Subcutaneous abdominal adipose tissue (tissue), 5 donors: ENCODE measurements around the gene ARMC10.

Experiments used
- H3K27ac ChIP-seq: one replicate; pipeline ENCODE4 v1.7.0; 2013; ENCODE audit warnings: low read depth, mild to moderate bottlenecking, inconsistent platforms, low read length, moderate library complexity
- H3K27me3 ChIP-seq, 5 donors: one replicate each; pipeline ENCODE4 v1.7.0; 2013; ENCODE audit warnings: low read length in 5 of 5, inconsistent platforms in 1 of 5; ENCODE audit not compliant: control insufficient read depth in 5 of 5, insufficient read depth in 4 of 5
- H3K36me3 ChIP-seq, 5 donors: one replicate each; pipeline ENCODE4 v1.7.0; 2013; ENCODE audit warnings: low read length in 5 of 5; ENCODE audit not compliant: control insufficient read depth in 5 of 5, insufficient read depth in 5 of 5
- H3K4me1 ChIP-seq, 5 donors: one replicate each; pipeline ENCODE4 v1.7.0; 2013; ENCODE audit warnings: low read length in 5 of 5, mild to moderate bottlenecking in 3 of 5, moderate library complexity in 1 of 5; ENCODE audit not compliant: control insufficient read depth in 5 of 5, insufficient read depth in 5 of 5
- H3K4me3 ChIP-seq, 5 donors: one replicate each; pipeline ENCODE4 v1.7.0; 2013; ENCODE audit warnings: low read length in 5 of 5, low read depth in 1 of 5
- H3K9ac ChIP-seq, 5 donors: one replicate each; pipeline ENCODE4 v1.7.0; 2013; ENCODE audit warnings: low read length in 5 of 5, mild to moderate bottlenecking in 4 of 5, moderate library complexity in 3 of 5
- H3K9me3 ChIP-seq, 5 donors: one replicate each; pipeline ENCODE4 v1.7.0; 2013; ENCODE audit warnings: low read length in 5 of 5; ENCODE audit not compliant: control insufficient read depth in 5 of 5
- donor health status: healthy.
- donor health status: healthy.
- donor health status: healthy.
- donor health status: healthy.
- donor health status: healthy.

The ARMC10 gene

DNA sequence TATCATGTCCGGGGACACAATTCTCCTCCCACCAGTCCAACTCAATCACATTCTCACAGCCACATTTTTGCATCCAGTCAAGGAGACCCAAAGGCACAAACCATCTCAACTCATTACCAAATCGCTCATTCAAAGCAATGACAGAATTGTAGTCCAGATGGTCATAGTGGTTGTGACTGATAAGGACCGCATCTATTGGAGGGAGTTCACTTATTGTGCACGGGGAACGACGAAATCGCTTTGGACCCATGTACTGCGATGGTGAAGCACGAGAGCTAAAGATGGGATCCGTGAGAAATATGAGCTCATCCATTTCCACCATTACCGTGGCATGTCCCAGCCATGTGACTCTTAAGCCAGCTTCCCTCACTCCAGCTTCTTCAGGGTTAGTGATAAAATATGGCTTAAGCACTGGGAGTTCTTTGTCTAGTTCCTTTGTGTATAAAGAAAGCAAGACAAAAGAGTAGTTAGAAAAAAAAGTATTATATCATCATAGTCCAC is 44.9 kb downstream of the ARMC10 start:
- Histone ChIP-seq H3K4me1 (no peaks in the 10 kb centered on the region), H3K36me3 (peaks cover 25 to 37% (median 31%) of the 10 kb centered on the region in 5 donors), H3K4me3 (no peak overlapping the region), H3K9me3 (no peaks in the 10 kb centered on the region), H3K27ac (no peak overlapping the region), H3K27me3 (no peaks in the 10 kb centered on the region), H3K9ac (no peak overlapping the region)

DNA sequence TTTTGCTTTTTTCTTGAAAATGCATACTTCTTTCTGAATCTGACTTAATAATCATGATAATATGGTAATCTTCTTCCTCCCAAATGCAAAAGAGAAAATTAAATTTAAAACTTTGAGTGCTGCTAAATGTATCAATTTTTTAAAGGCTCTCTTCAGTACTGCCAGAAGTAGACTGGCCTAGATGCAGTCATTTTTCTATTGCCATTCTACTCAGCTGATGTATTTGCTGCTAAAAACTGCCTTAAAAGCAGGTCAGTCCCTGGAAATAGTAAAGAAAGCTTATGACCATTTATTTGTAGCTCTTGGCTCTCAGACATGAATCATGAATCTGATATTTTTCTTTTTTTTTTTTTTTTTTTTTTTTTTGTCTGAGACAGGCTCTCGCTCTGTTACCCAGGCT is 45.4 kb downstream of the ARMC10 start:
- Histone ChIP-seq H3K9ac (no peak overlapping the region), H3K36me3 (peaks cover 23 to 37% (median 31%) of the 10 kb centered on the region in 5 donors), H3K27ac (no peak overlapping the region), H3K9me3 (no peaks in the 10 kb centered on the region), H3K4me3 (no peak overlapping the region), H3K27me3 (no peaks in the 10 kb centered on the region), H3K4me1 (no peaks in the 10 kb centered on the region)

DNA sequence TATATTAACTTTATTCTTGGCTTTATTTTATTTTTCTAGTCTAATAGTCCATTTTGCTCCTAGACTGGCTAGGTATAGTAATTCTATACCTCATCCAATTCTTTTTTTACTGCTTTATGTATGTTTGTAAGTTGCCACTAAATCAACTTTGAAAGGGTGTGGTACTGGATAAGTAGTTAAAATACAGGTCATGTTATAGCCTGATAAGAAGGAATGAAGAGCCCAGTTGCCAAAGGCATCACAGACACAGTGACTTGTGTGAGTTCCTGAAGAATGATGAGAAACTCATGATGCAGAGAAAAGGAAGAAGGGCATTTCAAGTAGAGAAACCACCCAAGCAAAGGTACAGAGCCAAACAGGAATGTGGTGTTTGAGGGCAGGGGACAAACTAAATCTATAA is 46.7 kb downstream of the ARMC10 start:
- H3K9me3 ChIP-seq: no peaks in the 10 kb centered on the region
- H3K9ac ChIP-seq: no peak overlapping the region
- H3K36me3 ChIP-seq: peaks cover 23 to 44% (median 33%) of the 10 kb centered on the region in 5 donors
- no peaks in the 10 kb centered on the region for H3K4me1 ChIP-seq
- no peaks in the 10 kb centered on the region for H3K27me3 ChIP-seq
- no peak overlapping the region for H3K27ac ChIP-seq
- H3K4me3 ChIP-seq: no peak overlapping the region

DNA sequence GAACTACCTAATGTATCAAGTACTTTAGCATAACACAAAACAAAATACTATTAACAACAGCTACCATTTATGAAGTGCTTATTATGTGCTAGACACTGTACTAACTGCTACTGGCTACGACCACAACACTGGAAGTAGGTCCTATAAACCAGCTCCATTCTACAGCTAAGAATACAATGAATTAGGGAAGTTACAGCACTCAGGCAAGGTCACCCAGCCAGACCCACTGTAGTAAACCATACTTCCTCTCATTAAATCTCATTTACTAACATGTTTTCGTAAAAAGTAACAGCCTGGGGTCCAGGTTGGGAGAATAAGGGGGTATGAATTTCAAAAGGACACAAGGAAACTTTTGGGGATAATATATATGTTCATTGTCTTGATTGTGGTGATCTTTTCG is 48.6 kb downstream of the ARMC10 start:
- H3K9me3 ChIP-seq: no peaks in the 10 kb centered on the region
- H3K27ac ChIP-seq: no peak overlapping the region
- H3K4me1 ChIP-seq: no peaks in the 10 kb centered on the region
- peaks cover 30 to 57% (median 46%) of the 10 kb centered on the region in 5 donors for H3K36me3 ChIP-seq
- H3K27me3 ChIP-seq: no peaks in the 10 kb centered on the region
- no peak overlapping the region for H3K9ac ChIP-seq
- no peak overlapping the region for H3K4me3 ChIP-seq

DNA sequence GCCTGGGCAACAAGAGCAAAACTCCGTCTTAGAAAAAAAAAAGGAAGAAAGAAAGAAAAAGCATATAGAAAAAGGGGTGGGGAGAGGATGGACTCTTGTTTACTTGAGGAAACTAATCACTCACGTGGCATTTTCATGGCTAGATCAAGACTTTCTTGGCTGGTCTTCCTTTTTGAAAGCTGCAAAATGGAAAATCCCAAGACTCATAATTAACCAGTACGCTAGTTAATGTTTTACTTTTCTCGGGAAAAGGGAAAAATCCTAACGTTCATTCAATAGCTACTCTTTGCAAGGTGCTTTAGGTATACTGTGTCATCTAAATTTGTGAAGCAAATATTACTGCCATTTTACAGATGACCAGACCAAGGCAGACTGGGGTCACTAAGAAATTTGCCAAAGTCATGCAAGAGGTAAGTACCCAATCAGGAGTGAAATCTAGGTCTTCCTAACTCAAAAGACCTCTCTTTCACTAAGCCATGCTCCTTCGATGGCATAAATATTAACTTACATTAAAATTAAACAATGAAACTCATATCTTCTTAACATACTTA is 49.6 kb downstream of the ARMC10 start:
- Histone ChIP-seq H3K9ac (no peak overlapping the region), H3K27me3 (no peaks in the 10 kb centered on the region), H3K4me1 (no peaks in the 10 kb centered on the region), H3K27ac (no peak overlapping the region), H3K9me3 (no peaks in the 10 kb centered on the region), H3K4me3 (no peak overlapping the region), H3K36me3 (peaks cover 27 to 55% (median 41%) of the 10 kb centered on the region in 5 donors)

DNA sequence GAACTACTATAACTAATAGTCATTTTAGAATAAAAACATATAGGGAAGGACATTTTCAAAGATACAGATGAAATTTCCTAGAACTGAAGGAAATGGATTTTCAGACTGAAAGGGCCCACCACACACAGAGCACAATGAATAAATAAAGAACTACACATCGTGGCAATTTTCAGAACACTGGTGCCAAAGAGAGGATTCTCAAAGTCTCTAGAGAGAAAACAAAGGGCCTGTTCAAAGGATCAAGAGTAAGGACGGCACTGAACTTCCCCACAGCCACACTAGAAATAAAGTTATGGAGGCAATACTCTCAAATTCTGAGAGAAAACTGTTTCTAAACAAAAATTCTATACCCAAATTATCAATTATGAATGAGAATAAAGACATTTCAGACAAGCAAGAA is 52.1 kb downstream of the ARMC10 start:
- Histone ChIP-seq H3K27me3 (no peaks in the 10 kb centered on the region), H3K4me3 (no peak overlapping the region), H3K4me1 (no peaks in the 10 kb centered on the region), H3K27ac (no peak overlapping the region), H3K9me3 (no peaks in the 10 kb centered on the region), H3K36me3 (peaks cover 12 to 37% (median 27%) of the 10 kb centered on the region in 5 donors), H3K9ac (no peak overlapping the region)

DNA sequence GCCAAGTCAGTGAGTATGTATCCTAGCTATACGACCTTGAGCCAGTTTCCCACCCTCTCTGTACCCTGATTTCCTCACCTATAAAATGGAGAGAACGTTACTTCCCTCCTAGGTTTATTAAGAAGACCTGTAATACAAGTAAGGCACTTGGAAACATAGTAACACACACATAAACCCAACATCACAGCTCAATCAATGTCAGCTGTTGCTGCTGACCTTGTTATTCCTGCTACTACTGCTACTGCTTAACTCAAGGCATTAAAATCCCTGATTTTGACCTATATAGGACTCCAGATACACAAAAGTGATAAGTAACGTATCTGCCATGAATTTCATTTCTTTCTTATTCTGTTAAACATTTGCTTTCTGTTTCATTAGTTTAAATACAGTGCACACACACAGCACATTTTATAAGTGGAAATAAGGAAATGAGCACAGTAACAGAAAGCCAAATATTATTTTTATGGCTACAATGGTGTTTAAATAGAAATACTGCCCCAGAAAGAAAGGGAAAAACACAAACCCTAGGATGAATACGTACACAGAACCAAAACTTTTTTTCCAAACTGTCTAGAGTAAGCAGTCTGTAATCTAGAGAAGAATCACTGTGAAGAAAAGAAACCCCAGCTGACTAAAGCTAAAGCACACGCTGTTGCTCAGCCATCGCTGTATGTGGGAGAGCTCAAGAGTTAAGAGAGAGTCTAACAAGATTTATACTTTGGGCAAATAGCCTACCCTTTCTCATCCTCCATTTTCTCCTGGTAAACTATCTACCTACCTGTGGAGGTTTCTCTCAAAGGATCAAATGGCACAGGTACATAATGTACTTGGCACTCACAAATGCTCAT is 55.0 kb downstream of the ARMC10 start:
- Histone ChIP-seq H3K9me3 (no peaks in the 10 kb centered on the region), H3K4me3 (no peak overlapping the region), H3K4me1 (no peaks in the 10 kb centered on the region), H3K27me3 (no peaks in the 10 kb centered on the region), H3K27ac (no peak overlapping the region), H3K9ac (no peak overlapping the region), H3K36me3 (peaks cover 7 to 23% (median 18%) of the 10 kb centered on the region in 5 donors)

DNA sequence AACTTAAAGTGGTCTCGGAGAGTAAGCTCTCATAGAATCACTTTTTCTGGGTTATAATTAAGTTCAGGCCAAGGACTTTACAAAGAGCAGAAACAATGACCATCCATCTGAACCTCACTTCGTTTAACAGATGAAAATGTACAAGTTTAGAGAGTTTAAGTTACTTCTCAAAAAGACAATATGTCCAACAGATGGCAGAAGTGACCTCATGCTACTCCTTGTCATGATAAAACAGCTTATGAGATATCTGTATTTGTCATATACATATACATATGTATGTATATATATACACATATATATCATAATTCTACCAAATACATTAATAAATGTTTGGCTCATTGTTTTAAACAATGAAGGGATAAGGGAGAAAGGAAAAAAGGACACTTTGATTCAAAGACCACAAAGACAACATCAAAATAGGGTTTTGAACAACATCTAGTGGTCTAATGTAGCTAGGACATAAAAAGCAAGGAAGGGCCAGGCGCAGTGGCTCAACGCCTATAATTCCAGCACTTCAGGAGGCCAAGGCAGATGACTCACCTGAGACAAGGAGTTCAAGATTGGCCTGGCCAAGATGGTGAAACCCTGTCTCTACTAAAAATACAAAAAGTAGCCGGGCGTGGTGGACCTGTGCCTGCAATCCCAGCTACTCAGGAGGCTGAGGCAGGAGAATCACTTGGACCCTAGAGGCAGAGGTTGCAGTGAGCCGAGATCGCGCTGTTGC is 56.1 kb downstream of the ARMC10 start:
- Histone ChIP-seq H3K27ac (no peak overlapping the region), H3K9me3 (no peaks in the 10 kb centered on the region), H3K4me1 (peaks cover 0 to 3% (median 0%) of the 10 kb centered on the region in 5 donors), H3K36me3 (peaks cover 7 to 20% (median 18%) of the 10 kb centered on the region in 5 donors), H3K9ac (no peak overlapping the region), H3K27me3 (no peaks in the 10 kb centered on the region), H3K4me3 (no peak overlapping the region)

DNA sequence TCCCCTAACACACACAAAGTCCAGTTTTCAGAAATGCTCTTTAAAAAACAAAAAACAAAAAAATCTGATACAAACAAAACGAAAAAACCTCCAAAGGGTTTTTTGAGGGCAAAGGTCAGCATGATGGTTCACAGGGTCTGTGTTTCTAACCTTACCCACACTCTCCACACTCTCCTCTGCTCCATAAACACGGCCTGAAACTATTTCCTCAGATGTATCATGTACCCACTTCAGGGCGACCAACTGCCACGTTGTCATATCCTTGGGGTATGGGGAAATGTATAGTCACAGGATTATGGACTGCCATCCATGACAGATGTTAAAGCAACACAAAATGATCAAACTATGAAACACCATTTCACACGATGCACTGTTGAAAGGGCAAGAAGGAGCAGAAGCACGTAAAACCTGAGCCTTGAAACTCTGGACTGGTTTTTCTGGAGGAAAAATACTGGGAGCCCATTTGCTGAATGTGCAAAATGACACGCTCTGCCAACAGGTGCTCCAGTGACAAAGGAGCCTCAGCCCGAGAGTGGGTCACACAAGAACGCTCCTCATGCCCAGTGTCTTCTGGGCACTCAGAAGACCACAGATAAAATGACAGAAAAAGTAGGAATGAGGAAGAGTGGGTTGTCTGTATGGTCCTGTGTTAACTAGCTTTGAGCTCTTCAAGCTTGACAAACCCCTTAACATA is 58.2 kb downstream of the ARMC10 start:
- Histone ChIP-seq H3K9me3 (no peaks in the 10 kb centered on the region), H3K4me3 (no peak overlapping the region), H3K27ac (no peak overlapping the region), H3K36me3 (peaks cover under 1 to 5% (median 4%) of the 10 kb centered on the region in 5 donors), H3K9ac (no peak overlapping the region), H3K4me1 (peaks cover 0 to 3% (median 0%) of the 10 kb centered on the region in 5 donors), H3K27me3 (no peaks in the 10 kb centered on the region)
